Measurements from ENCODE around the gene ADGRV1.

DNA sequence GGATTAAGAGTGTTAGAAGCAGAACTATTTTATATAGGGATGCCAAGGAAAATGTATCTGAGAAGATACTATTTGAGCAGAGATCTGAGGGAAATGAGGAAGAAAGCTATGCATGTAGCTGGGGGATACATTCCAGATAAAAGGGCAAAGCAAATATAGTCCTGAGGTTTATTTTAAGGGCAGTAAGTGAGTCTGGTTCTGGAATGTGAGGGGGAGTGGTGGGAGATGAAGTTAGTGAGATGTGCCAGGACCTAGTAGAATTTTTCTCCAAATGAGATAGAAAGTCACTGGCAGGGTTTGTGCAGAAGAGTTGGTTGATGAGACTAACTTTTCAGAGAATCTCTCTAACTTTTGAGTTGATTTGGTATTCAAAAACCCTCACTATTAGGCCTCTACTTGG is 374.7 kb downstream of the ADGRV1 start:
- no peak for TF ChIP-seq POLR2AphosphoS5 (IDR thresholded peaks at IDR 0.05)
- TF ChIP-seq, protein P1, sequence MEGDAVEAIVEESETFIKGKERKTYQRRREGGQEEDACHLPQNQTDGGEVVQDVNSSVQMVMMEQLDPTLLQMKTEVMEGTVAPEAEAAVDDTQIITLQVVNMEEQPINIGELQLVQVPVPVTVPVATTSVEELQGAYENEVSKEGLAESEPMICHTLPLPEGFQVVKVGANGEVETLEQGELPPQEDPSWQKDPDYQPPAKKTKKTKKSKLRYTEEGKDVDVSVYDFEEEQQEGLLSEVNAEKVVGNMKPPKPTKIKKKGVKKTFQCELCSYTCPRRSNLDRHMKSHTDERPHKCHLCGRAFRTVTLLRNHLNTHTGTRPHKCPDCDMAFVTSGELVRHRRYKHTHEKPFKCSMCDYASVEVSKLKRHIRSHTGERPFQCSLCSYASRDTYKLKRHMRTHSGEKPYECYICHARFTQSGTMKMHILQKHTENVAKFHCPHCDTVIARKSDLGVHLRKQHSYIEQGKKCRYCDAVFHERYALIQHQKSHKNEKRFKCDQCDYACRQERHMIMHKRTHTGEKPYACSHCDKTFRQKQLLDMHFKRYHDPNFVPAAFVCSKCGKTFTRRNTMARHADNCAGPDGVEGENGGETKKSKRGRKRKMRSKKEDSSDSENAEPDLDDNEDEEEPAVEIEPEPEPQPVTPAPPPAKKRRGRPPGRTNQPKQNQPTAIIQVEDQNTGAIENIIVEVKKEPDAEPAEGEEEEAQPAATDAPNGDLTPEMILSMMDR (IDR thresholded peaks at IDR 0.05): no peak
